Uterus (tissue), 4 donors: ENCODE results near the gene LAMC3. TPM values are rescaled to one million over a fixed set of nuclear protein-coding genes. Genes with fewer than 3 reads are reported as not detected.

Source experiments
- DNase-seq, 2 donors: peaks; one replicate each; pipeline ENCODE4 v3.0.0-alpha.2; 2019 to 2020
- H3K27ac ChIP-seq, 2 donors: fragments of 200-600 bp; sonication (generic); 1 replicate in 1 of 2; 2 replicates in 1 of 2; pipeline ENCODE4 v1.5.1; 2016 to 2018
- H3K27me3 ChIP-seq, 2 donors: fragments of 200-600 bp; sonication (generic); one replicate each; pipeline ENCODE4 v1.5.1; 2018 to 2019; ENCODE audit warnings: control low read depth in 1 of 2
- H3K36me3 ChIP-seq, 2 donors: fragments of 200-600 bp; sonication (generic); one replicate each; pipeline ENCODE4 v1.5.1; 2019; ENCODE audit warnings: control low read depth in 1 of 2
- H3K4me1 ChIP-seq, 2 donors: fragments of 200-600 bp; sonication (generic); one replicate each; pipeline ENCODE4 v1.5.1; 2018 to 2019; ENCODE audit warnings: control low read depth in 1 of 2
- H3K4me3 ChIP-seq, 2 donors: fragments of 200-600 bp; sonication (generic); 1 replicate in 1 of 2; 2 replicates in 1 of 2; pipeline ENCODE4 v1.5.1; 2018 to 2019; ENCODE audit warnings: mild to moderate bottlenecking in 1 of 2
- H3K9me3 ChIP-seq, 2 donors: fragments of 200-600 bp; sonication (generic); one replicate each; pipeline ENCODE4 v1.5.1; 2019; ENCODE audit warnings: control low read depth in 1 of 2
- CTCF ChIP-seq, 4 experiments: fragments of 200-600 bp in 2 of 4; fragments of 450-650 bp in 2 of 4; sonication (generic) in 2 of 4; IDR thresholded peaks; one replicate each; pipeline ENCODE4 v1.5.1; 2016 to 2019; ENCODE audit warnings: antibody characterized with exemption in 4 of 4, mild to moderate bottlenecking in 2 of 4, moderate library complexity in 1 of 4
- POLR2A ChIP-seq, 2 donors: fragments of 450-650 bp; IDR thresholded peaks; one replicate each; pipeline ENCODE4 v1.6.1; 2016; ENCODE audit warnings: antibody characterized with exemption in 2 of 2, mild to moderate bottlenecking in 1 of 2, moderate library complexity in 1 of 2
- intact Hi-C: fragments of 100-400 bp; cut with DNase I; formaldehyde crosslinking; loops from one replicate; pipeline ENCODE4 v1.15.1; 2023; ENCODE audit warnings: low total_unique reads
- total RNA-seq, 4 donors: library from RNA; depleted of rRNA in 3 of 4; stranded (reverse); fragments of >200 nt in 3 of 4; gene quantifications; one replicate each; pipeline versions ENCODE4 v1.1.0 to v1.2.4, GENCODE V29; 2014 to 2023
- donor health status: DM: yes; HTN: yes; CAD: no.

Gene LAMC3
- total RNA-seq: 10 to 100 TPM in 1 of 4 donors, 1 to 10 TPM in 3; 2.6 to 58.5 (median 3.6) TPM

DNA sequence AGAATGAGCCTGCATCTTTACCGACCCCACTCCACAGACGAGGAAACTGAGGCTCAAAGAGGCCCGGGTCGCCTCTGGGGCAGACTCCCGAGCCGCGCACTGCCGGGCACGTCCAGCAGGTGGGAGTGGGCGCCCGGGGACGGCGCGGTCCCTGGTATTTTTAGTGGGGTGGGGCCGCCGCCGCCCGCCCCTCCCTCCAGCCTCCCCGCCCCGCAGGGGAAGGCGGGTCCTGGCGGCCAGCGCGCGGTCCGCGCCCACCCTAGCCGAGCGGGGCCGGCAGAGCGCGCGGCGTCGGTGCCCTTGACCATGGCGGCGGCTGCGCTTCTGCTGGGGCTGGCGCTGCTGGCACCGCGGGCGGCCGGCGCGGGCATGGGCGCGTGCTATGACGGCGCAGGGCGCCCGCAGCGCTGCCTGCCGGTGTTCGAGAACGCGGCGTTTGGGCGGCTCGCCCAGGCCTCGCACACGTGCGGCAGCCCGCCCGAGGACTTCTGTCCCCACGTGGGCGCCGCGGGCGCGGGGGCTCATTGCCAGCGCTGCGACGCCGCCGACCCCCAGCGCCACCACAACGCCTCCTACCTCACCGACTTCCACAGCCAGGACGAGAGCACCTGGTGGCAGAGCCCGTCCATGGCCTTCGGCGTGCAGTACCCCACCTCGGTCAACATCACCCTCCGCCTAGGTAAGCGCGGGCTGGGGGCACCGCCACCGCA, at the start of gene LAMC3:
Gene LAMC3 (plus strand): TSS at position 266 of the 710 bp plus-strand sequence. CDS start 41 bp downstream, at position 307.
- TF ChIP-seq POLR2A (IDR thresholded peaks at IDR 0.05): no peak
- TF ChIP-seq CTCF (IDR thresholded peaks at IDR 0.05): peak in 2 of 4 experiments; percentile 18 to 33
- H3K4me3 ChIP-seq: no peak within 1 kb of the TSS
- no peaks in the 10 kb centered on the region for H3K36me3 ChIP-seq
- intact Hi-C loops: no loop called here
- no peak for DNase-seq
- H3K9me3 ChIP-seq: no peaks in the 10 kb centered on the region
- H3K4me1 ChIP-seq: peaks cover 0 to 8% of the 10 kb centered on the region in 2 donors
- H3K27ac ChIP-seq: no peak within 1 kb of the TSS
- H3K27me3 ChIP-seq: peaks cover 0 to 8% of the 10 kb centered on the region in 2 donors

- Histone ChIP-seq H3K27ac (no peak overlapping the region), H3K27me3 (peaks cover 0 to 7% of the 10 kb centered on the region in 2 donors), H3K4me3 (no peak overlapping the region), H3K4me1 (no peaks in the 10 kb centered on the region), H3K36me3 (no peaks in the 10 kb centered on the region), H3K9me3 (no peaks in the 10 kb centered on the region)
- intact Hi-C loops: no loop called here
- TF ChIP-seq CTCF (IDR thresholded peaks at IDR 0.05) (no peak), POLR2A (IDR thresholded peaks at IDR 0.05) (no peak)
- no peak for DNase-seq
Measured at GRCh38 chr9:130959809-130960334, 49.1 kb upstream of the LAMC3 start.

GRCh38 chr9:130960522-130961378, 48.2 kb upstream of the LAMC3 start:
- Histone ChIP-seq H3K27me3 (peaks cover 0 to 7% of the 10 kb centered on the region in 2 donors), H3K4me3 (no peak overlapping the region), H3K27ac (no peak overlapping the region), H3K9me3 (no peaks in the 10 kb centered on the region), H3K36me3 (no peaks in the 10 kb centered on the region), H3K4me1 (no peaks in the 10 kb centered on the region)
- no peak for DNase-seq
- TF ChIP-seq POLR2A (IDR thresholded peaks at IDR 0.05): no peak
- no peak for TF ChIP-seq CTCF (IDR thresholded peaks at IDR 0.05)
- intact Hi-C loops: no loop called here

- TF ChIP-seq CTCF (IDR thresholded peaks at IDR 0.05): no peak
- no peak for TF ChIP-seq POLR2A (IDR thresholded peaks at IDR 0.05)
- Histone ChIP-seq H3K9me3 (no peaks in the 10 kb centered on the region), H3K36me3 (no peaks in the 10 kb centered on the region), H3K27ac (no peak overlapping the region), H3K4me1 (no peaks in the 10 kb centered on the region), H3K4me3 (no peak overlapping the region), H3K27me3 (peaks cover 0 to 3% of the 10 kb centered on the region in 2 donors)
- intact Hi-C loops: no loop called here
- no peak for DNase-seq
Measured at GRCh38 chr9:130961511-130962300, 47.3 kb upstream of the LAMC3 start.
